Activated T-helper 1 cell treated with anti-CD3 and anti-CD28 coated beads, Interleukin-12 subunit alpha, Interleukin-12 subunit beta, Interleukin-2, Interleukin-4 antibody, amounts not matched to agents 30 ng/mL and 10 ng/mL and 1 ng/mL, durations not matched to agents 14 hours and 24 hours and 36 hours (primary cell): Measurements from ENCODE around the gene ZNF516. TPM values are rescaled to one million over a fixed set of nuclear protein-coding genes. Genes with fewer than 3 reads are reported as not detected.

ENCODE experiments used
- DNase-seq: peaks from one replicate; pipeline ENCODE4 v3.0.0; 2021; ENCODE audit warnings: low spot score
- H3K27ac Mint-ChIP-seq: one replicate; pipeline ENCODE4 v1.8.0; 2021; ENCODE audit warnings: mild to moderate bottlenecking, mixed read lengths
- H3K27me3 Mint-ChIP-seq: one replicate; pipeline ENCODE4 v1.8.0; 2022; ENCODE audit warnings: mild to moderate bottlenecking, moderate library complexity, mixed read lengths; ENCODE audit not compliant: insufficient read depth
- H3K36me3 Mint-ChIP-seq: one replicate; pipeline ENCODE4 v1.8.0; 2021; ENCODE audit warnings: low read depth, mixed read lengths
- H3K4me1 Mint-ChIP-seq: one replicate; pipeline ENCODE4 v1.8.0; 2021; ENCODE audit warnings: low read depth, mixed read lengths
- H3K4me3 Mint-ChIP-seq: one replicate; pipeline ENCODE4 v1.8.0; 2021; ENCODE audit warnings: mild to moderate bottlenecking, moderate library complexity, mixed read lengths
- H3K9me3 Mint-ChIP-seq: one replicate; pipeline ENCODE4 v1.8.0; 2021; ENCODE audit warnings: mixed read lengths
- intact Hi-C: fragments of 100-400 bp; cut with micrococcal nuclease; formaldehyde crosslinking; loops from one replicate; pipeline ENCODE4 v1.15.1; 2024
- total RNA-seq: library from RNA; stranded (reverse); gene quantifications from 2 replicates; pipeline ENCODE4 v1.2.3, GENCODE V29; 2022

The ZNF516 gene
- total RNA-seq, 1 donor from 2014 or later = 2.0 TPM

DNA sequence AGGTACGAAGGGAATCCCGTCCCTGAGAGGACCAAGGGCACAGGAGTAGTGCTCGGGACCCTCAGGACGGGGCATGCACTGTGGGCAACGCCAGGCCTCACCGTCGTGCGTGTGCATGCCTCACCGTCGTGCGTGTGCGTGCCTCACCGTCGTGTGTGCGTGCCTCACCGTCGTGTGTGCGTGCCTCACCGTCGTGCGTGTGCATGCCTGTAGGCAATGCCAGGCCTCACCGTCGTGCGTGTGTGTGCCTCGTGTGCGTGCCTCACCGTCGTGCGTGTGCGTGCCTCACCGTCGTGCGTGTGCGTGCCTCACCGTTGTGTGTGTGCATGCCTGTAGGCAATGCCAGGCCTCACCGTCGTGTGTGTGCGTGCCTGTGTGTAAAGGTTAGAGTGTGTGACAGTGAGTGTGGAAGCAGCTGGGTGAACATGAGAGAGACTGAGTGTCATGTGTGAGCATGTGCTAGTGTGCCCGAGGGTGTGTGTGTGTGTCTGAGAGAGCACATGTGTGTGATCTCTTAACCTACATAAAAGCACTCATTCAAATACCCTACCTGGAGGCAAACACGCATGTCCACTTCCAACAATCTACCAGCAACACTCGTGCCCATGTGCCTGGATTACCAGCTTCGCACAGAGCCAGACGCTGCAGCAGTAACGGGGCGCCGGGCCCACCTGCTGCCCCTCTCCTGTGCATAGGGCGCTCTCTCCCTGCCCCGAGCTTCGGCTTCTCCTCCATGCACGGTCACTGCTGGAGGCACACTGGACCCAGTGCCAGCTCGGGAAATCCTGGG lies 36.3 kb downstream of the ZNF516 start:
- DNase-seq = no peak
- no peaks in the 10 kb centered on the region for H3K27me3 Mint-ChIP-seq

DNA sequence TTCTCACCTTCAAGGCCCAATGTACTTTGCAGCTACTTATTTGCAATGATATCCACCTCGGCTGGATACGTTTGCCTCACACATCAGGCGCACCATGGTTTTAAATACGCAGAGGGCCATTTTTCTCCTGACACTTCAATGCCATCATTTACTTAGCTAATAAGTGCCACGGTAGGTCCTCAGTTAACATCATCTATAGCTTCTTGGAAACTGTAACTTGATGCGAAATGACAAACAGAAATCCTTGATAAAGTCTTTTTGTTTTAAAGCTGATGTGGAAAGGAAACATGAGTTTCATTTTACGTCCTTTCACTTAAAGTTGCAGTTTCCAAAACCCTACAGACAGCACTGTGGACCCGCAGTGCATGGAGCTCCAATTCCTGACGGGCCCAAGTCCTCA lies 37.1 kb downstream of the ZNF516 start:
- no peak for DNase-seq
- Mint-ChIP-seq H3K4me1 (no peaks in the 10 kb centered on the region), H3K9me3 (no peaks in the 10 kb centered on the region), H3K27me3 (peaks cover 4% of the 10 kb centered on the region), H3K36me3 (no peaks in the 10 kb centered on the region), H3K4me3 (no peak overlapping the region), H3K27ac (no peak overlapping the region)
- intact Hi-C loops = no loop called here

More for the DNA sequence above, 36.3 kb downstream of the ZNF516 start:
- H3K4me1 Mint-ChIP-seq = no peaks in the 10 kb centered on the region
- no peak overlapping the region for H3K4me3 Mint-ChIP-seq
- intact Hi-C loops = no loop called here
- no peak overlapping the region for H3K27ac Mint-ChIP-seq
- no peaks in the 10 kb centered on the region for H3K9me3 Mint-ChIP-seq
- no peaks in the 10 kb centered on the region for H3K36me3 Mint-ChIP-seq

DNA sequence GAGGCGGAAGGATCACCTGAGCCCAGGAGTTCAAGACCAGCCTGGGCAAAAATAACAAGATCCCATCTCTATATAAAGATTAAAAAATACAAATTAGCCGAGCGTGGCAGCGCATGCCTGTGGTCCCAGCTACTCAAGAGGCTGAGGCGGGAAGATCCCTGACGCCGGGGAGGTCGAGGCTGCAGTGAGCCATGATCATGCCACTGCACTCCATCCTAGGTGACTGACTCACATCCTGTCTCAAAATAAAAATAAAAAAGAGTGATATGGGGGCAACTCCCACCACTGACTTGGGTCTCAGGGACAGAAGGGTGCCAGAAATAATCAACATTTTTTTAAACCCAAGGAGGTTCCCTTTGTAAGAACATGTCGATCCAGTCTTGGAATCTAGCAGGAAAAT lies 37.6 kb downstream of the ZNF516 start:
- no peak overlapping the region for H3K4me3 Mint-ChIP-seq
- no peak overlapping the region for H3K27ac Mint-ChIP-seq
- no peaks in the 10 kb centered on the region for H3K36me3 Mint-ChIP-seq
- H3K4me1 Mint-ChIP-seq = no peaks in the 10 kb centered on the region
- H3K27me3 Mint-ChIP-seq = peaks cover 9% of the 10 kb centered on the region
- H3K9me3 Mint-ChIP-seq = no peaks in the 10 kb centered on the region
- no peak for DNase-seq
- intact Hi-C loops = no loop called here

DNA sequence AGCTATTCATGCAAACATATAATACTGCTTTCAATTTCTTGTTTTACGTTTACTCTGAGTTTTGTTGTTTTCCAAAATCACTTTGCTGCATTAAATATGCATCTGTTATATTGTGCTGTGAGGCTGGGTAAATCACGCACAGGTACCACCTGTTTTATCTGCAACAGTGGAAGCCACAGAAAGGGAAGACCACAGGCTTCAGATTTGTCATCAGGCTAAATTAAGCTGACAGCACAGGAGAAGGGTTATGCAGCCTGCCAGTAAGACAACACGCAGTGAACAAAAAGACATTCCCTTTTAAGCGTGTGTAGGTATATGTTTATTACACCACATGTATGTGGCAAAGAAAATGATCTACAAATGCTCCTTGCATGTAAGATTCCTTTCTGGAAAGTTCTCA lies 38.2 kb downstream of the ZNF516 start:
- Mint-ChIP-seq H3K36me3 (no peaks in the 10 kb centered on the region), H3K27ac (no peak overlapping the region), H3K4me1 (no peaks in the 10 kb centered on the region), H3K9me3 (no peaks in the 10 kb centered on the region), H3K4me3 (no peak overlapping the region), H3K27me3 (peaks cover 16% of the 10 kb centered on the region)
- intact Hi-C loops = no loop called here
- no peak for DNase-seq

DNA sequence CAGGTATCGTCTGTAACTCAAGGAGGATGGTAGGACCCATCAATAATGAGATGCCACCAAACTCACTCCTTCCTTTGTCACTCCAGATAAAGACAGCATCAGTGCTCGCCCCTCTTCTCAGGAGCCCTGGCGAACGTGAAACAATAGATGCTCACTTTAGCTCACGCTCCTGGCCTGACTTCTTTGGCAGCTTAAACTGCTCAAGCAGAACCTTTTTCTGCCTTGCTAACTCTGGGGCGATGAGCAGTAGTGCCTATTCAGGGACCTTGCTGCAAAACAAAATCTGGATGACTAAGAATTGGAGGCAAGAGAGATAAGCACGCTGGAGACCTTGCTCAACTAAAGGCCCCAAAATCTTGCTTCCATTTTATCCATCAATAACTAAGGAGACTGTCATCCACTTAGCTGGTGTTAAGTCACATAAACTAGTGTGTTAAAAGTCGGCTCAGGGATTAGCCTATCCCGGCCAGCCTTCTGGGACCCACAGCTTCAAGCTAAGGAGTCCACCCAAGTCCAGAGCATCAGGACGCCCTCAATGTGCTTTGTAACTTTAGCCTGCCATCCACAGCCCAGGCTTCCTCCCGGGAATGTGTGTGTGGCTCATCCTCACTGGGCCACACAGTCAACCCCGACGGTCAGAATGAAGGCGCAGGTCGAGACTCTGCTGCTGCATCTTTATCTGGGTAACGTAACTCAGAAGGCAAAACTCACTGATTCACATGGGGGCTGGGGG lies 38.9 kb downstream of the ZNF516 start:
- Mint-ChIP-seq H3K27ac (no peak overlapping the region), H3K4me1 (peaks cover 5% of the 10 kb centered on the region), H3K36me3 (no peaks in the 10 kb centered on the region), H3K4me3 (no peak overlapping the region), H3K27me3 (peaks cover 21% of the 10 kb centered on the region), H3K9me3 (no peaks in the 10 kb centered on the region)
- DNase-seq = no peak
- intact Hi-C loops = no loop called here

DNA sequence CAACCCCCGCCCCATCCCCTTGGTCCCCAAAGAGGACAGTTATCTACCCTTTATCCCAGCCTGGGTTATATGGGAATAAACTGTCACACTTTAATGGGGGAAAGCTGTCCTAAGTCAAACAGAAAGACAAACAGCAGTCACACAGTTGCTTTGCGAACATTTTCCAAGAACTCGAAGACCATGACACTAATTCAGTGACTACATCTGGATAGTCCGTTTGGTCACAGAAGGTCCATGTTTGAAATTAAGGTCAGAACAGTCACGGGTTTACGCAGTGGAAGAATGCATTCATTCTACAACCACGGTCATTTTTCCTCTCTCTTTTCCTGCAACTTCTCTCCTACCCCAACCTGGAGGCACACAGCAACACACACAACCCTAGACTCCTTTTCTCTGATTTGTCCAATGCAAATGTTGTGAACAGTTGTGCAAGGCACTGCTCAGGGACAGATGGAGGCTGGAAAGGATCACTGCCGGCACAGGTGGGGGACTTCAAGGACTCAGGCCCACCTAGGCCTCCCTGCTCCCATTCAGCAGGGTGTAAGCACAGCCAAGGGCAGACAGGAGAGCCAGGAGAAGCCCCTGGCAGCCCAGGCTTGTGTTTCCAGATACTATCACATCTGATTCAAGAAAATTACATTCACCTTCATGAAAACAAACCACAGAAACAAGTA lies 39.9 kb downstream of the ZNF516 start:
- Mint-ChIP-seq H3K4me3 (no peak overlapping the region), H3K27ac (no peak overlapping the region), H3K27me3 (peaks cover 27% of the 10 kb centered on the region), H3K9me3 (no peaks in the 10 kb centered on the region), H3K36me3 (peaks cover 4% of the 10 kb centered on the region), H3K4me1 (peaks cover 12% of the 10 kb centered on the region)
- intact Hi-C loops = no loop called here
- no peak for DNase-seq

DNA sequence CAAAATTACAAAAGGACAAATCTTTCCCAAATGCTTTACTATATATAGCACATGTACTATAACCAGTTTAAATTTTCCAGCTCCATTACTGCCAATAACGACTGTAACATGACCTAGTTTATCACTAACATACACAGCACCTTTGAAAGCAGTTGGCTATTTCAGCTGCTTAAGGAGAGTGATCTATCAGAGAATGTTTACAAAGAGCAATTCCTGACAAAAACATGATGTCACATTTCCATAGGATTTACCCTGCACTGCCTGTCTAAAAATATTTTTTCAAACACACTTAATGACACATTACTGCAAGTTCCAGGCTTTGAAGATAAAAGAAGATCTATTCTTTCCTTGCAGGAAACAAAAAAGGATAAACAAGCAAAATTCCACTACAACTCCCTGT lies 40.6 kb downstream of the ZNF516 start:
- H3K27ac Mint-ChIP-seq = no peak overlapping the region
- intact Hi-C loops = no loop called here

DNA sequence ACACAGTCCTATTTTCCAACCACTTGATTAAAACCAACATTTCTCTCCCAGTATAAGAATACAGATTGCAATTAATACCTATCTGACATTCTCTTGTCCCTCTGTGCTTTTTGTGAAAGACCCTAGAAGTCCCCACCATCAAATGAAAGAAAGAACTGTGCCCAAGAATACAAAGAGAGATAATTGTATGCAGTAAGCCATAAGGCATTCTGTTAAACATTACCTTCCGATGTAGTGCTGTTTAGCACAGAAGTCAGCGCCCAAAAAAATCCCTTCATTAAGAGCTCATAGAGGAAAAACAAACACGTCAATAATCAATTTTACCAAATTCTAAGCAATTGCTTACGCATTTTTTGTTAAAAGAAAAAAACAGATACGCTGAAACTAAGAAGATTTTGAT lies 41.1 kb downstream of the ZNF516 start:
- intact Hi-C loops = no loop called here
- Mint-ChIP-seq H3K9me3 (no peaks in the 10 kb centered on the region), H3K4me3 (no peak overlapping the region), H3K27ac (no peak overlapping the region), H3K4me1 (peaks cover 16% of the 10 kb centered on the region), H3K27me3 (peaks cover 37% of the 10 kb centered on the region), H3K36me3 (peaks cover 6% of the 10 kb centered on the region)
- DNase-seq = no peak

More for the DNA sequence above, 40.6 kb downstream of the ZNF516 start:
- Mint-ChIP-seq H3K27me3 (peaks cover 32% of the 10 kb centered on the region), H3K4me1 (peaks cover 16% of the 10 kb centered on the region), H3K36me3 (peaks cover 6% of the 10 kb centered on the region), H3K9me3 (no peaks in the 10 kb centered on the region), H3K4me3 (no peak overlapping the region)
- no peak for DNase-seq

DNA sequence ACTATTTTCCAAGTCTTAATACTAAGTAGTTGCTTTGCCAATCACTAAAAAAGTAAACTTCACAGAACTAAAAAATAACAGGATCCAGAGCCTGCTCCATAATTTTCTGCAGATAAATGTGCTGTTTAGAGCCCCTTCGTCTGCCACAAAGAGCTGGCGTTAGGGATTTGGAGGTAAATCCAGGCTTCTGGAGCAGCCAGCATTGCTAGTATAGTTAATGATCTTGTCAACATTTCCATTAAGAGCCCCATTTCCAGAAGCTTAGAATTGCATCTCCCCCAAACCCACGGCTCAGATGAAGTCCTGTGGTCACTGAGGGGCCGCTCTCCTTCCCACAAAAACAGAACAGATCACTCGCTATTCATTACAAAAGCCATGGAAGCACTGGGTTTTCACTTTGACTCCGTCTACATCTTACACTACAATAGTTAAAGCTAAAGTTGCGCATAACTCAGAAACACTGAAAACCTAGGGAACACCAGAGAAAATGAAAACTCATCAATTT lies 41.9 kb downstream of the ZNF516 start:
- Mint-ChIP-seq H3K4me1 (peaks cover 16% of the 10 kb centered on the region), H3K36me3 (peaks cover 6% of the 10 kb centered on the region), H3K27me3 (peaks cover 37% of the 10 kb centered on the region)

DNA sequence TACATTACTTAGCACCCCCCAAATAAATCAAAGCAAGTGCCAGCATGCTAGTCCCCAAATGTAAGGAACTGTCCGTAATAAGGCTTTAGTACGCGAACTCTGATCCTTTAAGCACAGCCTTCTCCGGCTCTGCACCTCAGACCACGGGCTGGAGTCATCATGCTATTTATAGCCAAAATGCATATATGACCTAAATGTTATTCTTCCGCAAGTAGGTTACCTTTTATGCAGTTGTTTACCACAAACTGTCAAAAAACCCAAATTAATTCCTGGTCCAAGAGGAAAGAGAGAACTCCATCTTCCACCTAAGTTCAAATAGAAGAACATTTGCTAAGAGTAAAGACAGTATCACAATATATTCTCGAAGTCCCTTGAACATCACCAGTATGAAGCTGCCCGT lies 42.7 kb downstream of the ZNF516 start:
- Mint-ChIP-seq H3K4me1 (peaks cover 16% of the 10 kb centered on the region), H3K36me3 (peaks cover 6% of the 10 kb centered on the region), H3K27me3 (peaks cover 39% of the 10 kb centered on the region), H3K9me3 (no peaks in the 10 kb centered on the region), H3K4me3 (peak overlapping the region; percentile 5), H3K27ac (no peak overlapping the region)
- intact Hi-C loops = no loop called here
- DNase-seq = no peak

More for the DNA sequence above, 41.9 kb downstream of the ZNF516 start:
- no peak for DNase-seq
- H3K27ac Mint-ChIP-seq = no peak overlapping the region
- intact Hi-C loops = no loop called here
- H3K4me3 Mint-ChIP-seq = no peak overlapping the region
- no peaks in the 10 kb centered on the region for H3K9me3 Mint-ChIP-seq

DNA sequence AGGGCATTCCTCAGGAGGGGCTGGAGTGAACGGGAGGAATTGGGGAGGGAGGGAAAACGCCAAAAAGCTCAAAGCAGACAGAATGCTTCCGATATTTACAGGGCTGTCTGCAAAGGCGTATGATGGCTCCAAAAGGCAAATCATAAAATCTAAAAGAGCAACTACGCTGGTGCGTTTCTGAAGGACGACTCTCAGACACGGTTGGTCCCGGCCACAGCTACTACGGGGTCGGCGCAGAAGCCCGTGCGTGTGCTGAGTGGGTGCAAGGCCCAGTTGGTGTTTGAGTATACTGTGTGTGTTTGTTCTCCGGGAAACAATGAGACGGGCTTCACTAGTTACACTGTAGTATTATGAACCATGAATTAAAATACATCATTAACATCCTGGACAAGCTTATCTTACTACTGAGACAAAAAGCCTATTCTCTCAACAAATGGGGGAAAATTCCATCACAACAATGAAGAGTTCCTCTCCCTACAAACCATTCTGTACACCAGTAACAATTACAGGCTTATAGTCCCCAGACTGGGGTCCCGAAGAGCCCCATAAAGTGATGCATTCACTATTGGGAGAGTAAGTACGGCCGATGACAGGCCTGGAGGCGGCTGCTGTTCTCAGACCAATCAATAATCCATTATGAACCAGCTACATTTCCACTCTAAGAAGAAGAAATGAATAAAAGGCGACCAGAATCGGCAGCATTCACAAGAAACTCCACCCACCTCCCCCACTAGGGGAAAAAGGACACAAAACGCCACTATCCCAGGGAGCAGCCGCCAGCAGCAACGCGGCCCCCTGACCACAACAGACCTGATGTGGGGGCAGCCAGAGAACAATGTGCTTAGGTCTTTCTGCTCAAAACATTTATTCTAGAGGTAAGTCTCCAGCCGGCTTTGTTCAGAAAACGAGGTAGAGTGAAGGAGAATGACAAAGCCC lies 43.4 kb downstream of the ZNF516 start:
- no peak overlapping the region for H3K27ac Mint-ChIP-seq
- peak overlapping the region; percentile 80 for H3K4me3 Mint-ChIP-seq
- intact Hi-C loops = loop anchor here (1.0 kb wide), 1 partner anchor 41 kb away; no protein-coding TSS in a partner anchor
- peaks cover 6% of the 10 kb centered on the region for H3K36me3 Mint-ChIP-seq
- no peak for DNase-seq
- H3K4me1 Mint-ChIP-seq = peaks cover 16% of the 10 kb centered on the region
- no peaks in the 10 kb centered on the region for H3K9me3 Mint-ChIP-seq
- H3K27me3 Mint-ChIP-seq = peaks cover 39% of the 10 kb centered on the region
